Fibroblast of skin of left biceps (primary cell): ENCODE measurements around the gene TLE5.
"Not testable (repeated sequence)": the region's sequence is repeated elsewhere in the genome, so short reads cannot be mapped to it uniquely, and the experiment has no call there.

Experiments
- DNase-seq, 2 experiments: peaks; one replicate each; pipeline ENCODE4 v3.0.0-alpha.2; 2013; ENCODE audit warnings: low read depth in 2 of 2

The TLE5 gene

DNA sequence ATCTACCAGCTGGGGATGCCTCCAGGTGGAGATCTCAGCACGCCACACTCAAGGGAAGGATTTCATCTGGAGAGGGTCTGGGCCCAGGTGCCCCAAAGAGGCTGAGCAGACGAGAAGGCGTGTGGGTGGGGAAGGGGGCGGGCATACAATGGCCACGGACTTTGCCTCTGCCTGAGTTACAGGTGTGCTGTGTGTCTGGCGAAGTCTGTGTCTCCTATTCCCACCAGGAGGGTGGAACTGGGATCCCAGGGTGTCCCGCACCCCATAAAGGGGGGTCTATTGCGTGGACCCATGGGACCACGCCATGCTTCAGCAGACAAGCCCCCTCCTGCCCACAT, 36.8 kb downstream of the TLE5 start:
- DNase-seq: no peak

DNA sequence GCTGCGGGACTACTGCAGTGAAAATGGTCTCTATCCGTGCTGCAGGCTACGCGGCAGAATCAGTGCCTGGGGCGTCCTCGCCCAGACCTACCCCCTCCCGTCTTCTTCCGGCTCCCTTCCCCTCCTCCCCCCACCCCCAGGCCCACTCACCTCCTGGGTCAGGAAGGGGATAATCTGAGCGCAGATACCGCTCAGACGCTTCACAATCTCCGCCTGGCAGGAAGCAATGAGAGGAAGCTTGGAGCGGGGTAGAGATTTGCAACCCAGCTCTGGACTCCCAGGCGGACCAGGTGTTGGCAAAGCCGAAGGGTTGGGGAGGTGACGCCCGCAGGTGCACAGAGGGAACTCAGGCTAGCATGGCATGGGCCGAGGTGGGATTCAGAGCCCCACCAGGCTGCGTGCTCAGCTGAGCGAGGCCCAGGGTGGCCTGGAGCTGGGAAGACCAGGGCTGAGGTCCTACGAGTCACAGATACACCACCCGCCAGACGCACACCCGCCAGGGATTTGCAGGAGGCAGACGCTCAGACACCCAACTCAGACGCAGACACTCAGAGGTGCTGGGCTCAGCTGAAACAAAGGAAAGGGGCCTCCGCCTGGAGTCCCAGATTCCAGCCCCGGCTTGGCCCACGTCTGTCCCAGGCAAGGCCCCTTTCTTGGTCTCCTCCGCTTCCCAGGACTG, 37.3 kb downstream of the TLE5 start:
- no peak for DNase-seq

DNA sequence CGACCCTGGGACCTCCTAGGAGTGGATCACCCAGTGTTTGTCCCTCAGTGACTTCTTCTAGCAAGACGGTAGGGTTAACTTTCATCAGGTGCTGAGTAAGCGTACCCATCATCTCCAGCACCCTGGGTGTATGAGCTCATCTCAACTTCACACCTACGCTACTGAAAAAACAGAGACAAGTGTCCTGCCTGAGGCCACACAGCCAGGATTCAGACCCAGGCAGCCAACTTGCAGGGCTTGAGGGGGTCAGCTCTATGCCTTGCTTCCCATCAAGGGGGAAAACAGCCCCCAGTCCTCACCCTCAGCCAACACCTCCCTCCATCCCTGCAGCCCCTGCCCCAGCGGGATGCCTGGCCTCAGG, 37.8 kb downstream of the TLE5 start:
- no peak for DNase-seq

DNA sequence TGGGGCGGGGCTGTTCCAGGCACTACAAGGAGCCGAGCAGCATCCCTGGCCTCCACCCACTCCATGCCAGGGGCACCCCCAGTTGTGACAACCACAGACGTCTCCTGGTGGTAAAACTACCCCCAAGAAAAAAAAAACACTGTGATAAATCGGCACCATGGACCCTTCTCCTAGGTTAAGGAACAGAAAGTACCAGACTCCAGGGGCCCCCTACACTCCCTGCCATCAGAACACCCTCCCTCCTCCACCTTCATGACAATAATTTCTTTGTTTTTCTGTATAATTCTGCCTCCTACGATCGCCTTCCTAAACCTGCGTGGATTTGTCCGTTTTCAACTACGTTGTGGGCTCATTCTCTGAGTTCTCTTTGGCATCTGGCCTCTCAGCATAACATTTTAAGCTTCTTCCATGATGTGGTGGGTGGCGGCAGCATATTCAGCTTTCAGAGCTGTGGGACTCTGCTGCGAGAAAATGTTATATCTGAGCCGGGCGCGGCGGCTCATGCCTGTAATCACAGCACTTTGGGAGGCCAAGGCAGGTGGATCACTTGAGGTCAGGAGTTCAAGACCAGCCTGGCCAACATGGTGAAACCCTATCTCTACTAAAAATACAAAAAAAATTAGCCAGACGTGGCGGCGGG, 41.9 kb downstream of the TLE5 start:
- DNase-seq: no peak

DNA sequence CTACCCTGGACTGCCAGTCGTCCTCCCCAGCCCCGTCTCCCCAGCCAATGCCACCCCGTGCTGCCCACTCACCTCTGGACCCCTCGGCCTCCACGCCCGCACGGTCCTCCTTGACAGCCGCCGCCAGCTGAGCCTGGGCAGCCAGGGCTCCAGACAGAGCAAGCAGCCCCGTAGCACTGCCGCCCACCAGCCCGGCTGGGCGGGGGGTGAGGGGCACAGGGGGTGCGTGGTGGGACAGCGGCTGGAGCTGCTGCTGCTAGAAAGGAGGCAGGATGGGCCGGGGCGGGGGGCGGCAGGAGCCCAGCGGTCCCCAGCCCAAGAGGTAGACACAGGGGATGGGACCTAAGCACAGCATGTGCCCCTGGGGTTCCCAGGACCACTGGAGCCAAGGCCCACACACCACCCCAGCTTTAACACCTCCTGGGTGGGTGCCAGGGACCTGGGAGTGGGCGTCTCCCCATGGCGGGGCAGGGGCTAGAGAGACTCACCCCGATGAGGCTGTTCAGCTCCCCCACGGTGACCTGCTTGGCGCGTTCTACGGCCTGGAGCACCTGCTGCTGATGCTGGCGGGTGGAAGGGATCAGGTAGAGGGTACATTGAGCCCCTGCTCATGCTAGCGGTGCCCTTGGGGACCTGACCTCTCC, 43.0 kb downstream of the TLE5 start:
- no peak for DNase-seq

DNA sequence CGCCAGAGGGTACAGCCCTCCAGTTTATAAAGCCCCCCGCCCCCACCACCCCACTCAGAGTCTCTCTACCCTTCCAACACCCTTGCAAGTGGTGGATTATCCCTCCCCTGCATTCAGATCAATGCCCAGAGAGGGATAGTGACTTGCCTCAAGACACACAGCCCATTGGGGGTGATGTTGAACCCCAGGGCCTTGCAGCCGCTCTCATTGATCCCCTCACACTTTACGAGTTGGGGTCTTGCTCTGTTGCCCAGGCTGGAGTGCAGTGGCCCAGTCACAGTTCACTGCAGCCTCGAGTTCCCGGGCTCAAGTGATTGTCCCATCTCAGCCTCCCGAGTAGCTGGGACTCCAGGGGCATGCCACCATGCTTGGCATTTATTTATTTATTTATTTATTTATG, 44.4 kb downstream of the TLE5 start:
- DNase-seq: no peak

DNA sequence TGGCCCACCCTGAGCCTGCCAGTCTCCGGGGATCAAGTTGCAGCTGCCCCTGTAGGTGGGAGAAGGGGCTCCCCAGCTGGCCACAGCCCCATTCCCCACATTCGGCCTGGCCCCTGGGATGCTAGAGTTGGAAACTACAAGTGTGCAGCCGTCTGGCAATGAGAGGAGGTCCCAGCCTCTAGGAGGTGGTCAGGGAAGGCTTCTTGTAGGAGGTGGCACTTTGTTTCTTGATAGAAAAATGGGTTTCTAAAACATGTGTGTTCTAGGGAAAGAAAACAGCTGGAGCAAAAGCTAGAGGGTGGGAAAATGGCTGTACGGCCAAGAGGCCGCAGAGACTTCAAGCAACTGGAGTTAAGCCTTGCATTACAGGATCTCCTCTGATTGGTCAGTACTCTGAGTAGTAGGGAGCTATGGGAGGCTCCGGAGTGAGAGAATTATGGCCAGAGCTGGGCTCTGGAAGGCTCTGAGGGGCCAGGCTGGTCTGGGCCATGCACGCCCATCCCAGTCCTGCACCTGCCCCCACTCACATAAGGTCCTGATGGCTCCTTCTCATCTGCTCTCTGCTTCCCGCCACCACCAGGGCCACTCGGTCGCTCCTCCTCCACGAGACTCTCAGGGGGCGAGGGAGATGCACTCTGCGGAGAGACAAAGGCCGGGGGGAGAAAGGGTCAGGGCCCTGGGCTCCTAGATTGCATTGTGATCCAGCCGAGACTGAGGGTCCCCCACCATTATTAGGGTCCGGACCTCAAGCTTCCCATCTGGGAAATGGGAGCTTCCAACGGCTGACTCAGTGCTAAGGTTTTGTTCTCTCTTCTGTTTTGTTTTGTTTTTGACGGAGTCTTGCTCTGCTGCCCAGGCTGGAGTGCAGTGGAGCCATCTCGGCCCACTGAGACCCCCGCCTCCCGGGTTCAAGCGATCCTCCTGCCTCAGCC, 46.9 kb downstream of the TLE5 start:
- no peak for DNase-seq

DNA sequence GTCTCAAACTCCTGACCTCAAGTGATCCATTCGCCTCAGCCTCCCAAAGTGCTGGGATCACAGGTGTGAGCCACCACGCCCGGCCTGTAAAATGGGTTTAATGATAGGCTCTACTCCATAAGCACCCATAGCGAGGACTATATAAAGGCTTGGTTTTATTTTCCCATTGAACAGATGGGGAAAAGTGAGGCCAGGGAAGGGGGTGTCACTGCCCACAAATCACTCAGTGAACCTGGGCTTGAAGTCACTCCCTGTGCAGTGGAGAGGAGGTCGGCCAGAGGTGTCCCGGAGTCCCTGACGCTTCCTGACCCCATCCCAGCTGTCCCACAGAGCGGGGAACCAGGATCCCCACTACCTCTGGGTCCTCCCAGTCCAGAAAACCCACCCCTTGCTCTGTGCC, 48.2 kb downstream of the TLE5 start:
- no peak for DNase-seq

DNA sequence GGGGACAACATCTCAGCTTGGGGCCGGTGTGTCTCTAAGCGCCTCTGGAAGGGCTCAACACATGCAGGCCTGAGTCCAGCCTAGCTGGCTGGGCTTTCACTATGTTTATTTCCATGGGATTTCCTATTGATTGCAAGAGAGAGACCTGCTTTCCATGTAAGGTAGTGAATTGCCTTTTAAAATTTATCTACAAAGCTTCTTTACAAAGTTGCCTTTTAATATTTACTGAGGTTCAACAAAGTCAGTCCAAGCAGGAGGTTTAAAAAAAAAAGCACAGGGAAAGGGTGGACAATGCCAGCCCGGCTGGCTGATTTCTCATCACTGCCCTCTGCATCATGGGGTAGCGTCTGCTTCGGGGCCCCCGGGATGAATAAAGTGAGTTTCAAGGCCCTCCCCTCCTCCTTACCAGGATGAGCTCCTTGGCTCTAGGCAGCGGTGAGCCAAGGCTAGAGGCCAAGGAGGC, 49.0 kb downstream of the TLE5 start:
- DNase-seq: no peak

DNA sequence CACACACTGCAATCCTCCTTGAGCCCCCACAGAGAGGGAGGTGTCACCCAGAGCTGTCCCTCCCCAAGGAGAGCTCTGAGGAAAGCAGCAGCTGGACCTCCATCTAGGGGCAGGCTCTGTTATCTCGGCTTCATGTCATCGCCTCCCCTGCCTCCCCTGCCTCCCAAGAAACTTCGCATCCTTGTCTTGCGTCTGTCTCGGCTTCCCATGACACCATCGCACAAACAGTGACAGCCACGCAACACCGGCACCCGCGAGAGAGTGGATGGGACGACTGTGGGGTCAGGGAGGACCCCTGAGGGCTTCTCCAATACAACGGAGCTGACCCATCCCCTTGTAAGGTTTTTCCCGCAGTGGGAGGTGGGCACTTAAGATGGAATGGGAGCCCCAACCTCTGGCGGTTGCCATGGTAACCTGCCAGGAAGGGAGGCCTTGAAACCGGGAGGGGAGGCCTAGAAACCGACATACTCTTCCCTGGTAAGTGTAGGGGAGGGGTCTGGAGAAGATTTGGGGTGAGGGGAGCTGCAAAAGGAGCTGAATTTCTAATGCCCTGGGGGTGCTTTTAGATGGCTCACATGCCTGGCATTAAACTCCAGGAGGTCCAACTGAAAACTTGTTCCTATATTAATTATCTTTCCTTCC, 49.6 kb downstream of the TLE5 start:
- no peak for DNase-seq

DNA sequence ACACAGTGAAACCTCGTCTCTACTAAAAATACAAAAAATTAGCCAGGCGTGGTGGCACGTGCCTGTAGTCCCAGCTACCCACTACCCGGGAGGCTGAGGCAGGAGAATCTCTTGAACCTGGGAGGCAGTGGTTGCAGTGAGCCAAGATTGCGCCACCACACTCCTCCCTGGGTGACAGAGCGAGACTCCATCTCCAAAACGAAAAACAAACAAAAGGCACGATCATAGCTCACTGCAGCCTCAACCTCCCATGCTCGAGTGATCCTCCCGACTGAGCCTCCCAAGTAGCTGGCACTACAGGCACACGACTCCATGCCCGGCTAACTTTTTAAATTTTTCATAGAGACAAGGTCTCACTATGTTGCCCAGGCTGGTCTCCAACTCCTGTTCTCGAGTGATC, 50.2 kb downstream of the TLE5 start:
- not testable (repeated sequence) for DNase-seq

DNA sequence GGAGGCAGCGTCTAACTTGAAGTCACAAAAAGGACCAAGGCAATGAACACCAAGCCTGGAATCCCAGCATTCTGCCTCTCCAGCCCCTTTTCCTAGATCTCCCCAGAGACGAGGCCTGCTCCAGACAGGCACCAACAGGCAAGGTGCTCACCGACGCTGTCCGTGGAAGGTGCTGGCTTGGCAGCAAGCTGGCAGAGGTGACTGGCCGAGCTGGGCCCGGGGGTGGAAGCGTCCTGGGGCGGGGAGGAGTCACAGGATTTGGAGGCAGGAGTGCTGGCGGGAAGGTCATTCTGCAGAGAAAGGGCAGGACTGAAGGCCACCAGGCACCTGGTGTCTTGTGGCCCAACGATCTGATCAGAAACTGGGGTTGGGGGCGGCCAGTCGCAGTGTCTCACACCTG, 51.4 kb downstream of the TLE5 start:
- no peak for DNase-seq

DNA sequence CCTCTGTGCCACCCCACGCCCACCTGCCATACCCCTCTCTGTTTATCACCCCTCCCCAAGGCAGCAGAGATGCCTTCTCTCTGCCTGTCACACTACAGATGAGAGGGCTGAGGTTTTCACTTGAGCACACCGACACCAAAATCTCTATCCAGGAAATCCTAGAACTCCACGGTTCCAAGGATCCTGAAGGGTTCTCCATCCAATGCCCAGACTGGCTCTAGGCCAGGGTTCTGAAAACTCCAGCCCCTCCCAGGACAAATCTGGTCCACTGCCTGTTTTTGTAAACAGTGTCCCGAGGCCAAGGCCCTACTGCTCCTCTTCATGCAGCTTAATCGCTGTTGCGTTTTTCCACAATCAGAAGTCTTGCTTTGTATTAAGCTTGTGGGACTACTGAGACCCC, 53.3 kb downstream of the TLE5 start:
- no peak for DNase-seq

DNA sequence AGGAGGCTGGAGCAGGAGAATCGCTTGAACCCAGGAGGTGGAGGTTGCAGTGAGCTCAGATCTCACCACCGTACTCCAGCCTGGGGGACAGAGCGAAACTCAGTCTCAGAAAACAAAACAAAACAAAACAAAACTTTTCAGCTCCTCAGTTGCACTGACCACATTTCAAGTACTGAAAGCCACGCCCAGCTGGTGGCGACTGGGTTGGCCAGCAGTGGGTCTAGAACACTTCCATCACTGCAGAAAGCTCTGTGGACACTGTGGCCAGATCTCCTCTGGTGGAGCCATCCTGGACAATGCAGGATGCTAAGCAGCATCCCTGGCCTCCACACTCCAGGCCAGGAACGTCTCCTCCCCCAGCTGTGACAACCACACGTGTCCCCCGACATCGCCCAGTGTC, 54.3 kb downstream of the TLE5 start:
- no peak for DNase-seq

DNA sequence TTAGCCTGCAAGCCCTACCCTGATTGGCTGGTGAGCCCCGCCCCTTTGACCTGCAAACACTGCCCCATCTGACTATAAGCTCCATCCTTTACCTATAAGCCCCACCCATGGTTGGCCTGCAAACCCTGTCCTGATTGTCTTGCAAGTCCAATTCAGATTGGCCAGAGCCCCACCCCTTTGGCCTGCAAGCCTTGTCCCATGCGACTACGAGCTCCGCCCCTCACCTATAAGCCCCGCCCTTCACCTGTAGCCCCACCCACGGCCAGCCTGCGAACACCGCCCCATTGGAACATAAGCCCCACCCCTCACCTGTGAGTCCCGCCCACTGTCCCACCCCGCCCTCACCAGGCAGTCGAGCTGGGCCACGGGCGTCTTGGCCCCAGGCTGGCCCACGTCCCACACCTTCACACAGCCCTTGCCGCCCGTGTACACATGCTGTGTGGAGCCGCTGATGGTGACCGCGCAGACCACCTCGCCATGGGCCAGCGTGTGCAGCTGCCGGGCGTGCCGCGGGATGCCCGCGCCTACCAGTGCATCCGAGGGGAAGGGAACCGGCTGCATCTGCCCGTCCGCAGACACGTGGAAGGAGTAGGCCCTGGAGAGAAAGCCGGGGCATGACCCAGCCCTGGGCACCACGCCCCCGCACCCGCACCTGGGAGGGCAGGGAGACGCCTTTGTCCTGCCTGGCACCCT, 56.1 kb downstream of the TLE5 start:
- DNase-seq: no peak

DNA sequence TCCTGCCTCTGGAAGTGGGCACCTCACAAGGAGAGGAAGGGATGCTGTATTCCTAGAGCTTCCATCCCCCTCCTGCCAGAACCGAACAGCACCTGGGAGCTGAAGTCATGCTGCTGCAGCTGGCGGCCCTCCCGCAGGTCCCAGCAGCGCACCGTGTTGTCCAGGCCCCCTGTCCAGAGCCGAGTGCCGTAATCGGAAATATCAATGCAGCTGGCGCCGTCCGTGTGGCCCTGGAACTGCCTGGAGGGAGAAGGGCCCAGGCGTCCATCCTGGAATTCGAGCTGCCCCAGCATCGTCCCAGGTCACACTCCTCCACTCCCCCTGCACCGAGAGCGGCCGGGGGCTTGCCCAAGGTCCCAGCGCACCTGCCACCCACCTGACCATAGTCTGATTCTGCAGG, 57.0 kb downstream of the TLE5 start:
- no peak for DNase-seq

DNA sequence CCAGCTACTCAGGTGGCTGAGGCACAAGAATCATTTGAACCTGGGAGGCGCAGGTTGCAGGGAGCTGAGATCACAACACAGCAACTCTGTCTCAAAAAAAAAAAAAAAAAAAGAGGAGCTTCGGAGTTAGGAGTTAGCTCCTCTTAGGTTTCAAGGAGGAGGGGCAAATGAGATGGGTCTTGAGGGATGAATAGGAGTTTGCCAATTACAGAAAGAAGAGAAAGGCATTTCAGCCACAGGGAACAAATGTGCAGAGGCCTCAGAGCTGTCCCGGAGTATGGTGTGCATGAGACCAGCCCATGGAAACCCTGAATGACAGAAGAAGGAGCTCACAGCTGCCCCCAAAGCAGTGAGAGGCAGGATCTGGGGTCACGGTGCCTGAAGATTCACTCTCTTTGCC, 57.8 kb downstream of the TLE5 start:
- DNase-seq: no peak

DNA sequence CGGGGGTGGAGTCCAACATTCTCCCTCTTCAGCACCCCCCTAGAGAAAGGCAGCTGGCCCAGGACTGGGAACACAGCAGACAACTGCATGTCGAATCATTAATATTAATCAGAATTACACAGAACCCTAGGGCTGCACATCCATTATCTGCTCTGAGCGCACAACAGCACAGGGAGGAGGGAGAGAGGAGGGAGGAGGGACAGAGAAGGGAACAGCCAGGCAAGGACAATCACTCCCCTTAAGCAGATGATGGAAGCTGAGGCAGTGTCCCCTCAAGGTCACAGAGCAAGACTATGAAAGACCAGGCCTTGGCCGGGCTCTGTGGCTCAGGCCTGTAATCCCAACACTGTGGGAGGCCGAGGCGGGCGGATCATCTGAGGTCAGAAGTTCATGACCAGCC, 59.2 kb downstream of the TLE5 start:
- DNase-seq: no peak
